NOMO-1 treated with DMSO at 0.1 percent for 48 hours (cell line): ENCODE results near the gene PPP1R3E.
"Not testable (repeated sequence)": the region's sequence is repeated elsewhere in the genome, so short reads cannot be mapped to it uniquely, and the experiment has no call there.

Experiments
- DNase-seq: peaks from one replicate; lab custom pipeline; 2025; ENCODE audit not compliant: unreplicated experiment; lab: John Stamatoyannopoulos, UW

The PPP1R3E gene

GRCh38 chr14:23297611-23298277 lies 4.9 kb downstream of the PPP1R3E start:
- no peak for DNase-seq

GRCh38 chr14:23297096-23297495 lies 5.6 kb downstream of the PPP1R3E start:
- no peak for DNase-seq

DNA sequence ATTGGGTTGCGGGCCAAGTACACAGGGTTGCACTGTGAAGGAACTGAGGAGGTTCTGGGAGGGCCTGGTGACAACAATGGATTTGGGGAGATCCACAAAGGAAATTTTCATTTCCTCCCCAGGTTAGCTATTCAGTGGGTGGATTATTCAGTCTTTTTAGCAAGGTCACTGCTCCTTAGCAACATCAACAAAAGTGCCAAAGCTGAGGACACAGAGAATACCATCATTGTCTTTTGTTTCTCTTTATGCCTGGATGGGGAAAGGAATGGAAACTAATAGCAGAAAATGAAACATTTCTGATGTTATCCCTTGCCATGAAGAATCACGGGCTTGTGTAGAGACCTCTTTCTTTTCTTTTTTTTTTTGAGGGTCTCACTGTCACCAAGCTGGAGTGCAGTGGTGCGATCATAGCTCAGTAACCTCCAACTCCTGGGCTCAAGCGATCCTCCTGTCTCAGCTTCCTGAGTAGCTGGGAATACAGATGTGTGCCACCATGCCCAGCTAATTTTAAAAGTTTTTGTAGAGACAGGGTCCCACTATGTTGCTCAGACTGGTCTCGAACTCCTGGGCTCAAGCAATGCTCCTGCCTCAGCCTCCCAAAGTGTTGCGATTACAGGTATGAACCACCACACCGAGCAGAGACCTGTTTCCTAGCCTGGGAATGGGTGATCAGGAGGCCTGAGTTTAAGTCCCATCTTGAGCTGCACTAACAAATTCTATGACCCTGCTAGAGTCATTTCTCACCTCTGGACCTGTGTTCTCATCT lies 6.5 kb downstream of the PPP1R3E start:
- no peak for DNase-seq

DNA sequence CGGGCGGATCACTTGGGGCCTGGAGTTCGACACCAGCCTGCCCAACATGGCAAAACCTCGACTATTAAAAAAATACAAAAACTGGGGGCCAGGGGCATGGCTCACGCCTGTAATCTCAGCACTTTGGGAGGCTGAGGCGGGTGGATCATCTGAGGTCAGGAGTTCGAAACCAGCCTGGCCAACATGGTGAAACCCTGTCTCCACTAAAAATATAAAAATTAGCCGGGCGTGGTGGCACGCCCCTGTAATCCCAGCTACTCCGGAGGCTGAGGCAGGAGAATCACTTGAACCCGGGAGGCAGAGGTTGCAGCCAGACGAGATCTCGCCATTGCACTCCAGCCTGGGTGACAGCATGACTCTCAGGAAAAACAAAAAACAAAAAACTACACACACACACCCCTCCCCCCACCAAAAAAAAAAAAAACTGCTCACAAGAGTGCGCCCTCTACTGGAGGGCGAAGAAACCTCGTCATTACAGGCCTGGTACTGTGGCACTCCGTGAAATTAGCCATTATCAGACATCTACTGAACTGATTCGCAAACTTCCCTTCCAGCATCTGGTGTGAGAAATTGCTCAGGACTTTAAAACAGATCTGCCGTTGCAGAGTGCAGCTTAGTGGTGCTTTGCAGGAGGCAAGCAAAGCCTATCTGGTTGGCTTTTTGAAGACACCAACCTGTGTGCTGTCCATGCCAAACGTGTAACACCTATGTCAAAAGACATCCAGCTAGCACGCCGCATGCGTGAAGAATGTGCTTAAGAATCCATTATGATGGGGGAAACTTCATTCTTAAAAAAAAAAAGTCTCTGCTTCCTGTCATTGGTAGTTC lies 7.7 kb downstream of the PPP1R3E start:
- DNase-seq: peak; percentile 52

DNA sequence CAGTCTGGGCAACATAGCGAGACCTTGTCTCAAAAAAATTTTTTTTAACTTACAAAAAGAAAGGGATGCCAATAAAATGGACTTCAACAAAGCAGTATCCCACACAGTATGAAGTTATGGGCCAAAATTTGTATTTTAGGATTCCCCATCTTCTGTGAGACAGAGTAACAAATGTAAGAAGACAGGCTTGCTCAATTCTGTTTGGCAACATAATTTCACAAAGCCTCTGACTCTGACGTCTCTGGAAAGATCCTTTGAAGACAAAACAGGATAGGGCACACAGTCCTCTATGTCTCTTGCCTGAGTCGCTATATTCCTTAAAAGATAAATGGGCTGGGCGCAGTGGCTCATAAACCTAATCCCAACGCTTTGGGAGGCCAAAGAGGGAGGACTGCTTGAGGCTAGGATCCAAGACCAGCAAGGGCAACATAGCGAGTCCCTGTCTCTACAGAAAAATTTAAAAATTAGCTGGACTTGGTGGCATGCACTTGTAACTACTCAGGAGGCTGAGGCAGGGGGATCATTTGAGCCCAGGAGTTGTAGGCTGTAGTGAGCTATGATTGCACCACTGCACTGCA lies 15.7 kb downstream of the PPP1R3E start:
- peak; percentile 13 for DNase-seq

- peak; percentile 97 for DNase-seq
Measured at GRCh38 chr14:23286020-23286901, 16.4 kb downstream of the PPP1R3E start, which contains the start of gene HOMEZ. Gene HOMEZ (minus strand): TSS chr14:23286132. CDS start chr14:23285952, 180 bp downstream.

DNA sequence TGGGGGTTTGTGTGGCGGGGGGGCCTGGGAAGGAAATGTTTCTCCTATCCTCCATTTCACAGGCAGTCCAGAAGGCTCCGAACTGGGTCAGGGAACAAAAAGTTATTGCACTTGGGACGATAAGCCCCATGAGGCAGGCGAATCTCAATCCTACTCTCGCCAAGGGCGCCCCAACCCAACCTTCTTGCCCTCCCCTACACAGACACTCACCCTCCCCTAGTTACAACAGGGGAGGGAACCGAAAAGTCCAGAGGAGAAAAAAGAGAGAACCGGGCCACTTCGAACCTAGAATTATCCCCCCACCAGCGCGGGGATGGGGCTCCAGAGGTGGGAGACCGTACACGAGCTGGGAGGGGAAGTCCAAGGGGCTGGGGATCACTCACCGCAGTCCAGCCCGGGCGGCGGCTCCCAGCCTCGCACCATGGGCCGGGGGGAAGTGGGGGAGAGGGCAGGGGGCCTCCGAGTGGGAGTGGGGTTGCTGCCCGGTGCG lies 17.1 kb downstream of the PPP1R3E start:
- DNase-seq: peak; percentile 46

DNA sequence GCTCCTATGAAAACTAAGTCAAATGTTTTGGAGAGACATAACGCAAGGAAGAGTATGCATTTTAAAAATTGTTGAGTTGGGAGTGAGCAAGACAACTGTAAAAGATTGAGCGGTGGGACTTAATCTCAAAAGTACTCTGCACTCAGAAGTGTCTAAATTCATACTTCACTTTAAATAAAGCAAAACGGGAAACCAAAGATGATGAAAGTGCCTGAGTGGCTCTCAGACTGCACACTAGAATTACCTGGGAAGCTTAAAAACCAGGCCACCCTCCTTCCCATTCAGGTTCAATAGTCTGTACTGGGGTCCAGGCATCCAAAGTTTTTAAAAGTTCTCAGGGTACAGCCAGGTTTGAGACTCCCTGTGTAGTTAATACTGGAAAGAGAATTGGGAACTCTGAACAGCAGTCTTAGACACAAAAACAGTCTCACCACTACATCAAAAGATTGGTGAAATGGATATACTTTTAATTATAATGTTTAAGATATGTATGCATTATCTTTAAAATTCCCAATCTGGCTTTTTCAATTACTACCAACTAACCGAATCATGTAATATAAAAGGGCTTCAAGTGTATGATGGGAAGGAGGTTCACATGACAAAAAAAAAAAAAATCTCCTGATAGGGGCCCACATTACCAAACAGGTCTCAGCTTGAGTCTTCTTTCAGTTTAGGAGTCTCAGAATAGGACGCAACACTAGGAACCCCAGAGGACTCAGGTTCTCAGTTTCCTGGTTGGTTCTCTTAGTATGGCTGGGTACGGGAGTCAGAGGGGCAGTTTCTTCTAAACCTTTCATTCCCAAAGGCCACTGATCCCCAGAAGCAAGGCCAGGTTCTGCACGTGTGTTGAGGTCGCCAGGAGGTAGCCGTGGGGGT lies 17.8 kb downstream of the PPP1R3E start:
- DNase-seq: peak; percentile 28

DNA sequence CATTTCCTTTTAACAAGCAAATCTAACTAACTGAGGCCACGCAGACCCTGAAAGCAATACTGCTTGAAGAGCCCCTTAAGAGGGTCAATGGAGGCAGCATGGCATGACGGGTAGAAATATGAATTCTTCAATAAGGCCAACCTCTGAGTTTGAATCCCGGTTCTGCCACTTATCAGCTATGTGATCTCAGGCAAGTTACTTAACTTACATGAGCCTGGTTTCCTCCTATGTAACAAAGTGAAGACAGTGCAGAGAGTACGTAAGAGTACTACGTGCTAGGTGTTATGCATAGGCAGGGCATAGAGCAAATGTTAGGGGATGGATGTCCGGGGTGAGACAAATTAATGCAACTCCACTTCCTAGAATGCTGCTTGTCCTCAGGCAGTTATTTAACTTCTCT lies 21.4 kb downstream of the PPP1R3E start:
- no peak for DNase-seq

- DNase-seq: not testable (repeated sequence)
Measured at GRCh38 chr14:23277928-23278327, 24.7 kb downstream of the PPP1R3E start.

DNA sequence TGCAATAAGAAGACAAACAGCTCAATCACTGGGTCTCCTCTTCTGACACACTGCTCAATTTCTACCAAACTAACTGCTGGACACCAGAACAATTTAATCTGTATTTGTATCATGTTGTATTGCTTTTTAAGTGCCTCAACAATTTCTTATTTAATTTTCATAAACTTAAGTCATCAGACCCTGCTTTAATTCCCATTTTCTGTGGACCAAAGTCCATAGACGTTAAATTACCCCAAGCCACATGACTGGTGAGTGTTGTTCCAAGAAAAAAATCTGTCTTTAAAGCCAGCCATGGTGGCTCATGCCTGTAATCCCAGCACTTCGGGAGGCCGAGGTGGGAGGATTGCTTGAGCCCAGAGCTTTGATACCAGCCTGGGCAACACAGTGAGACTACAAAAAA lies 25.5 kb downstream of the PPP1R3E start:
- DNase-seq: no peak

DNA sequence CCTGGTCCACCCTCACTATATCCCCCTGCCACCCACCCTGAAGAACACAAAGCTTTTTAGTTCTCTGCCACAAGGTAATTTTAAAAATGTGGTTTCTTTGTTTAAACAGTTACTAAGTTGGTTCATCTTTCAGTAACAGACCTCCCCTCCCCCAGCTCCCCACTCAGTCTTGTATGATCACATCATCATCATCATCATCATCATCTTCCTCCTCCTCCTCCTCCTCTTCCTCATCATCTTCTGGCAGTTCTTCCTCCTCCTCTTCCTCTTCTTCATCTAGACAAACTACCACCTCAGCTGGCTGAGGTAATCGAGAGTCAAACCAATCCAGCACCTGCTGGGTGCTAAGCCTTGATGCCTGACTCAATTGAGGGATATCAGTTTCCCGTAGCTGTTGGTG lies 27.2 kb downstream of the PPP1R3E start:
- no peak for DNase-seq

DNA sequence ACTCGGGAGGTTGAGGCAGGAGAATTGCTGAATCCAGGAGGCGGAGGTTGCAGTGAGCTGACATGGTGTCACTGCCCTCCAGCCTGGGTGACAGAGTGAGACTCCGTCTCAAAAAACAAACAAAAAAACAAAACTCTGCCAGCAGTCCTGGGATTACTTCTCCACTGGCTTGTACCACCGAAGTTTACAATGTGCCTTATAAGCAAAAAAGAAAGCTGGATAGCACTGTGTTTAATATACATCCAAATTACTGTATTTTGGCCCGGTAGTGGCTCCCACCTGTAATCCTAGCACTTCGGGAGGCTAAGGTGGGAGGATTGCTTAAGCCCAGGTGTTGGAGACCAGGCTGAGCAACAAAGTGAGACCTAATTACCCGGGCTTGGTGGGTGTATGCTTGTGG lies 33.5 kb downstream of the PPP1R3E start:
- DNase-seq: no peak

DNA sequence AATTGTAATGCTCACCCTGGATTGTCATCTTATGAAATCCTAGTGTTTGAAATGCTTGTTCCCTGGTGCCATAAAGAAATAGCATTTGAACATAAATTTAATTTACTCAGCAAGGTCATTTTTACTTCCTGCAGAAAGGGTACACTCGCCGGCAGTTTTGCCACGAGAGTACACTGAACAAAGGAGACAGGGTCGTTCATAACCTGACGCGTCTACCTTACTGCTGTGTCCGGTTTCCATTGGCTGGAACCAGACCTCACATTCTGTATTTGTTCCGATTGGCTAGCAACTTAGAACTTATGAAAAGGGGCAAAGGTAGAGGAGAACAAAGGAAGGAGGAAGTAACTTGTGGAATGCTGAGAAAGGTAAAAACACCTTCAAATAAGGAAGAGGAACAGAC lies 41.8 kb downstream of the PPP1R3E start:
- DNase-seq: not testable (repeated sequence)

DNA sequence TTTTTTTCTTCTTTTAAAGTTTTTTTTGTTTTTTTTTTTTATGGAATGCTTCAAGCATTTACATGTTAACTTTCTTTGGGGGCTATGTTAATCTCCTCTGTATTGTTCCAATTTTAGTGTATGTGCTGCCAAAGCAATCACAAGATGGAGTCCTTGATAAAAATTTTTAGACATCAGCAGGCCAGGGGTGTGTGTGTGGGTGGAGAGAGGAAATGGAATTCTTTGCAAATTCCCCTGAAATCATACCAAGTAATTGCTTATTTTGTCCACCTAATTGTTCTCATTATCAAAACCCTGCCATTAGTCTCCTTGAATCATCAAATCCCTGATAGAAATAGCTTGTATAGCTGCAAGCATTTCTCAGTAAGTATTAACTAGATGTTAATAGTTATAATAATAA lies 43.2 kb downstream of the PPP1R3E start:
- DNase-seq: no peak

- DNase-seq: no peak
Measured at GRCh38 chr14:23258256-23258655, 44.4 kb downstream of the PPP1R3E start.

DNA sequence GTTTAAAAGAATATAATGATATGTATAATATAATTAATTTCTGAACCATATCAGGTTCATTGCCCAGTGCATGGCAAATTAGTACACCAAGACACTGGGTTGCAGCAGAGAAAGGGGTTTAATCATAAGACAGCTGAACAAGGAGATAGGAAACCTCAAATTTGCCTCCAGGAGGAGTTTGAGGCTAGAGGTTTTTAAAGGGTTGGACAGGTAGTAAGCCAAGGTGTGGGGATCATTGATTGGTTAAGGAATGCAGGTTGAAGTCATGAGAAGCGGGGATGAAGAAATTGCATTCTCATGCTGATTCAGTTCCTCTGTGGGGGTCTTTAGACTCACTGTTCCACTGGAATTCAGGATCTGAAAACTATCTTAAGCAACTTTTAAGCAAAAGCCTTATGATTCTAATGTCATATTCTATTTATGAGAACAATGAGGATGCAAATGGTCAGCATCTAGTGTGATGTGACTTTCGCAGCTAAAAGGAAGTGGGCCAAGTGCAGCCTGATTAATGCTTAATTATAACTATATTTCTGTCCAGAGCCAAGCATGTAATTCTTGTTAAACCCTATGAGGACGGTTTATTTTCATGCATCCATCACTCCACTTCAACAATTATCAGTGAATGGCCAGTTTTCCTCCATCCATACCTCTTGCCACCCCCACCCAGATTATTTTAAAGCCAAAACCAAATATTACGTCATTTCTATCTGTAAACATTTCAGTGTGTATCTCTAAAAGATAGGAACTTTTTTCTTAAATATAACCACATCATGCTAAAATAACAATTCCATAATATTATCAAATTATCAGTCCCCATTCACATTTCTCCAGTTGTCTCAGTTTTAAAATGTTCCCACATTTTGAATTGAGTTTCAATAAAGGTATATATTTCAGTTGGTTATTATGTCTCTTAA lies 50.0 kb downstream of the PPP1R3E start:
- DNase-seq: no peak

- DNase-seq: no peak
Measured at GRCh38 chr14:23252006-23252405, 50.7 kb downstream of the PPP1R3E start.
